Naive thymus-derived CD8-positive, alpha-beta T cell (primary cell): ENCODE measurements around the gene KLF1. TPM values are rescaled to one million over a fixed set of nuclear protein-coding genes. Genes with fewer than 3 reads are reported as not detected.
"Not testable (repeated sequence)": the region's sequence is repeated elsewhere in the genome, so short reads cannot be mapped to it uniquely, and the experiment has no call there.

ENCODE experiments used
- ATAC-seq, 2 donors: fragments of 150-1000 bp; cut with Tn5 transposase in 1 of 2; sonication (Bioruptor Pico), chemical (Tn5 transposase) in 1 of 2; 1 replicate in 1 of 2; 2 replicates in 1 of 2; pipeline ENCODE4 v1.10.0; 2021; ENCODE audit warnings: mild to moderate bottlenecking in 2 of 2, moderate library complexity in 2 of 2
- POLR2A ChIA-PET: fragments of 350-600 bp; sonication (Branson Sonifier 250); formaldehyde crosslinking; loops from one replicate; lab custom pipeline; 2021; ENCODE audit warnings: antibody characterized with exemption; lab: Charles Lee
- DNase-seq, 10 donors: peaks; one replicate each; pipeline versions ENCODE4 v3.0.0 to v3.0.0-alpha.2; 2020 to 2022
- H3K27ac Mint-ChIP-seq, 10 donors: one replicate each; pipeline ENCODE4 v1.8.0; 2020 to 2022; ENCODE audit warnings: mild to moderate bottlenecking in 10 of 10, mixed read lengths in 10 of 10, moderate library complexity in 4 of 10, inconsistent platforms in 1 of 10
- H3K27me3 Mint-ChIP-seq, 5 donors: one replicate each; pipeline ENCODE4 v1.8.0; 2021 to 2022; ENCODE audit warnings: mixed read lengths in 5 of 5
- H3K36me3 Mint-ChIP-seq, 3 donors: one replicate each; pipeline ENCODE4 v1.8.0; 2020 to 2022; ENCODE audit warnings: mixed read lengths in 3 of 3, mild to moderate bottlenecking in 2 of 3, inconsistent platforms in 1 of 3
- H3K4me1 Mint-ChIP-seq, 4 donors: one replicate each; pipeline ENCODE4 v1.8.0; 2021 to 2022; ENCODE audit warnings: mixed read lengths in 4 of 4
- H3K4me3 Mint-ChIP-seq, 10 donors: one replicate each; pipeline ENCODE4 v1.8.0; 2020 to 2022; ENCODE audit warnings: mild to moderate bottlenecking in 10 of 10, mixed read lengths in 10 of 10, moderate library complexity in 6 of 10, inconsistent platforms in 1 of 10
- H3K9me3 Mint-ChIP-seq, 9 donors: one replicate each; pipeline ENCODE4 v1.8.0; 2020 to 2022; ENCODE audit warnings: mixed read lengths in 9 of 9, mild to moderate bottlenecking in 3 of 9, inconsistent platforms in 1 of 9, moderate library complexity in 1 of 9
- polyA plus RNA-seq, 3 donors: library from polyadenylated mRNA; unstranded; fragments of 300-500 nt; fragmentation: Illumina TruSeq; gene quantifications; one replicate each; pipeline ENCODE4 v1.2.3, GENCODE V29; 2021
- total RNA-seq, 8 experiments: library from RNA in 2 of 8; stranded (reverse) in 2 of 8; gene quantifications; one replicate each; pipeline ENCODE4 v1.2.3 and lab custom pipeline; 2021 to 2026

KLF1 gene
- total and polyA plus RNA-seq, 5 experiments from 2014 or later, result 0.45 TPM; not detected in 4

GRCh38 chr19:12864721-12865715 lies 22.0 kb downstream of the KLF1 start:
- H3K4me1 Mint-ChIP-seq, result peaks cover 8 to 13% (median 11%) of the 10 kb centered on the region in 4 donors
- ATAC-seq, result no peak
- H3K9me3 Mint-ChIP-seq, result no peaks in the 10 kb centered on the region
- DNase-seq, result peak in 1 of 10 donors; percentile 54
- H3K27ac Mint-ChIP-seq, result no peak overlapping the region
- H3K36me3 Mint-ChIP-seq, result no peaks in the 10 kb centered on the region
- POLR2A ChIA-PET, result interaction anchor here (0.7 kb wide), 1 partner anchor 26 kb away, joined by 3 read pairs; the partner anchor contains the start of gene GCDH
- H3K4me3 Mint-ChIP-seq, result peak overlapping the region in 4 of 10 donors; percentile 14 to 52 (median 36)
- peaks cover 0 to 5% (median 0%) of the 10 kb centered on the region in 5 donors for H3K27me3 Mint-ChIP-seq

- no peaks in the 10 kb centered on the region for H3K36me3 Mint-ChIP-seq
- DNase-seq (no peak), ATAC-seq (no peak)
- POLR2A ChIA-PET, result interaction anchor here (0.7 to 1.0 kb wide), 2 partner anchors 10 to 233 kb away, joined by 3 to 5 read pairs; no protein-coding TSS in a partner anchor
- H3K9me3 Mint-ChIP-seq, result peaks cover 0 to 2% (median 0%) of the 10 kb centered on the region in 9 donors
- peaks cover 0 to 5% (median 0%) of the 10 kb centered on the region in 5 donors for H3K27me3 Mint-ChIP-seq
- peak overlapping the region in 1 of 10 donors; percentile 10 for H3K4me3 Mint-ChIP-seq
- H3K27ac Mint-ChIP-seq, result no peak overlapping the region
- H3K4me1 Mint-ChIP-seq, result peaks cover 8 to 13% (median 11%) of the 10 kb centered on the region in 4 donors
These were observed 22.9 kb downstream of the KLF1 start for GRCh38 chr19:12864143-12864542.

GRCh38 chr19:12859546-12859945 lies 27.5 kb downstream of the KLF1 start:
- ATAC-seq (no peak), DNase-seq (no peak)
- H3K27me3 Mint-ChIP-seq, result peaks cover 0 to 5% (median 0%) of the 10 kb centered on the region in 5 donors
- H3K27ac Mint-ChIP-seq, result no peak overlapping the region
- peaks cover 0 to 18% (median 3%) of the 10 kb centered on the region in 9 donors for H3K9me3 Mint-ChIP-seq
- peaks cover 0 to 8% (median 2%) of the 10 kb centered on the region in 3 donors for H3K36me3 Mint-ChIP-seq
- H3K4me1 Mint-ChIP-seq, result no peaks in the 10 kb centered on the region
- POLR2A ChIA-PET, result interaction anchor here (0.6 kb wide), 1 partner anchor 14 kb away, joined by 4 read pairs; no protein-coding TSS in a partner anchor
- no peak overlapping the region for H3K4me3 Mint-ChIP-seq

GRCh38 chr19:12858041-12858928 lies 28.7 kb downstream of the KLF1 start:
- ATAC-seq (no peak), DNase-seq (peak in 1 of 10 donors; percentile 58)
- Mint-ChIP-seq H3K36me3 (peaks cover 0 to 8% (median 2%) of the 10 kb centered on the region in 3 donors), H3K4me1 (no peaks in the 10 kb centered on the region), H3K27me3 (peaks cover 0 to 2% (median 0%) of the 10 kb centered on the region in 5 donors), H3K9me3 (peaks cover 0 to 18% (median 3%) of the 10 kb centered on the region in 9 donors), H3K27ac (no peak overlapping the region), H3K4me3 (no peak overlapping the region)
- POLR2A ChIA-PET, result interaction anchor here (0.6 kb wide), 1 partner anchor 27 kb away, joined by 3 read pairs; no protein-coding TSS in a partner anchor

GRCh38 chr19:12856653-12857052 lies 30.3 kb downstream of the KLF1 start:
- H3K36me3 Mint-ChIP-seq, result peaks cover 0 to 8% (median 2%) of the 10 kb centered on the region in 3 donors
- peaks cover 0 to 2% (median 0%) of the 10 kb centered on the region in 5 donors for H3K27me3 Mint-ChIP-seq
- no peak overlapping the region for H3K4me3 Mint-ChIP-seq
- no peaks in the 10 kb centered on the region for H3K4me1 Mint-ChIP-seq
- no peak for ATAC-seq
- no peak overlapping the region for H3K27ac Mint-ChIP-seq
- no peak for DNase-seq
- POLR2A ChIA-PET, result interaction anchor here (0.6 kb wide), 1 partner anchor 26 kb away, joined by 3 read pairs; no protein-coding TSS in a partner anchor
- H3K9me3 Mint-ChIP-seq, result peaks cover 0 to 18% (median 3%) of the 10 kb centered on the region in 9 donors

GRCh38 chr19:12847159-12848139 lies 39.6 kb downstream of the KLF1 start:
- H3K36me3 Mint-ChIP-seq, result peaks cover 0 to 2% (median 0%) of the 10 kb centered on the region in 3 donors
- H3K27ac Mint-ChIP-seq, result peak overlapping the region in 1 of 10 donors; percentile 76

GRCh38 chr19:12846613-12847012 lies 40.4 kb downstream of the KLF1 start:
- Mint-ChIP-seq H3K4me1 (peaks cover 7 to 11% (median 9%) of the 10 kb centered on the region in 4 donors), H3K27me3 (peaks cover 21 to 52% (median 34%) of the 10 kb centered on the region in 5 donors), H3K4me3 (peak overlapping the region in 1 of 10 donors; percentile 6)
- DNase-seq, H3K9me3 Mint-ChIP-seq, ATAC-seq, H3K27ac Mint-ChIP-seq, H3K36me3 Mint-ChIP-seq: not testable (repeated sequence)
- POLR2A ChIA-PET, result interaction anchor here (0.6 to 2.1 kb wide), 6 partner anchors 46 to 1843 kb away, joined by 3 to 8 read pairs (median 4); no protein-coding TSS in a partner anchor

More at GRCh38 chr19:12847159-12848139, 39.6 kb downstream of the KLF1 start:
- Mint-ChIP-seq H3K9me3 (no peaks in the 10 kb centered on the region), H3K27me3 (peaks cover 16 to 46% (median 28%) of the 10 kb centered on the region in 5 donors), H3K4me3 (peak overlapping the region in 8 of 10 donors; percentile 29 to 67 (median 50)), H3K4me1 (peaks cover 3 to 7% (median 6%) of the 10 kb centered on the region in 4 donors)
- peak; percentile 56 to 85 (median 79) for DNase-seq
- POLR2A ChIA-PET, result interaction anchor here (0.5 to 2.1 kb wide), 10 partner anchors 15 to 1842 kb away, joined by 3 to 8 read pairs (median 4); no protein-coding TSS in a partner anchor
- peak; percentile 94 to 98 for ATAC-seq

GRCh38 chr19:12843999-12844732 lies 42.8 kb downstream of the KLF1 start:
- no peak for ATAC-seq
- Mint-ChIP-seq H3K27me3 (peaks cover 38 to 75% (median 56%) of the 10 kb centered on the region in 5 donors), H3K9me3 (no peaks in the 10 kb centered on the region), H3K4me1 (peaks cover 21 to 31% (median 29%) of the 10 kb centered on the region in 4 donors), H3K4me3 (no peak overlapping the region), H3K36me3 (peaks cover 0 to 11% (median 2%) of the 10 kb centered on the region in 3 donors), H3K27ac (no peak overlapping the region)
- DNase-seq, result no peak
- POLR2A ChIA-PET, result interaction anchor here (0.5 kb wide), 2 partner anchors 36 to 117 kb away, joined by 3 to 5 read pairs; no protein-coding TSS in a partner anchor

GRCh38 chr19:12843328-12843727 lies 43.7 kb downstream of the KLF1 start:
- DNase-seq, result no peak
- POLR2A ChIA-PET, result no interaction called here
- H3K4me1 Mint-ChIP-seq, result peaks cover 23 to 39% (median 34%) of the 10 kb centered on the region in 4 donors
- no peak overlapping the region for H3K27ac Mint-ChIP-seq
- no peak overlapping the region for H3K4me3 Mint-ChIP-seq
- peaks cover 0 to 11% (median 2%) of the 10 kb centered on the region in 3 donors for H3K36me3 Mint-ChIP-seq
- H3K27me3 Mint-ChIP-seq, result peaks cover 38 to 83% (median 54%) of the 10 kb centered on the region in 5 donors
- H3K9me3 Mint-ChIP-seq, result no peaks in the 10 kb centered on the region
- ATAC-seq, result no peak

- H3K4me3 Mint-ChIP-seq, result peak overlapping the region in 1 of 10 donors; percentile 11
- POLR2A ChIA-PET, result no interaction called here
- peaks cover 21 to 36% (median 34%) of the 10 kb centered on the region in 4 donors for H3K4me1 Mint-ChIP-seq
- ATAC-seq (no peak), DNase-seq (no peak)
- H3K9me3 Mint-ChIP-seq, result no peaks in the 10 kb centered on the region
- no peak overlapping the region for H3K27ac Mint-ChIP-seq
- H3K27me3 Mint-ChIP-seq, result peaks cover 43 to 88% (median 56%) of the 10 kb centered on the region in 5 donors
- H3K36me3 Mint-ChIP-seq, result peaks cover 0 to 11% (median 2%) of the 10 kb centered on the region in 3 donors
These were observed 44.5 kb downstream of the KLF1 start for GRCh38 chr19:12842511-12842910.
